Chondrocyte (in vitro differentiated cells): Measurements from ENCODE around the gene MALT1. TPM values are rescaled to one million over a fixed set of nuclear protein-coding genes. Genes with fewer than 3 reads are reported as not detected.

Source experiments
- DNase-seq: peaks from one replicate; pipeline ENCODE4 v3.0.0; 2021; ENCODE audit warnings: mixed read lengths, low spot score
- H3K27ac Mint-ChIP-seq: one replicate; pipeline ENCODE4 v1.8.0; 2021; ENCODE audit warnings: mild to moderate bottlenecking, moderate library complexity, mixed read lengths; ENCODE audit not compliant: unreplicated experiment
- H3K27me3 Mint-ChIP-seq: 2 replicates; pipeline ENCODE4 v1.8.0; 2021; ENCODE audit warnings: low read depth, mixed read lengths
- H3K36me3 Mint-ChIP-seq: 2 replicates; pipeline ENCODE4 v1.8.0; 2021; ENCODE audit warnings: low read depth, mixed read lengths
- H3K4me1 Mint-ChIP-seq: 2 replicates; pipeline ENCODE4 v1.8.0; 2021; ENCODE audit warnings: low read depth, mild to moderate bottlenecking, mixed read lengths
- H3K4me3 Mint-ChIP-seq: one replicate; pipeline ENCODE4 v1.8.0; 2021; ENCODE audit warnings: mild to moderate bottlenecking, moderate library complexity, mixed read lengths; ENCODE audit not compliant: unreplicated experiment
- H3K9me3 Mint-ChIP-seq: 2 replicates; pipeline ENCODE4 v1.8.0; 2021; ENCODE audit warnings: low read depth, mixed read lengths
- CTCF ChIP-seq: fragments of 200-600 bp; sonication (generic); IDR thresholded peaks from 2 replicates; pipeline ENCODE4 v1.5.0; 2021; ENCODE audit warnings: antibody characterized with exemption, mild to moderate bottlenecking, moderate library complexity
- total RNA-seq: library from RNA; stranded (reverse); gene quantifications from 3 replicates; pipeline ENCODE4 v1.2.1, GENCODE V29; 2021

The MALT1 gene
- total RNA-seq, 1 donor from 2014 or later, result 17.4 TPM

DNA sequence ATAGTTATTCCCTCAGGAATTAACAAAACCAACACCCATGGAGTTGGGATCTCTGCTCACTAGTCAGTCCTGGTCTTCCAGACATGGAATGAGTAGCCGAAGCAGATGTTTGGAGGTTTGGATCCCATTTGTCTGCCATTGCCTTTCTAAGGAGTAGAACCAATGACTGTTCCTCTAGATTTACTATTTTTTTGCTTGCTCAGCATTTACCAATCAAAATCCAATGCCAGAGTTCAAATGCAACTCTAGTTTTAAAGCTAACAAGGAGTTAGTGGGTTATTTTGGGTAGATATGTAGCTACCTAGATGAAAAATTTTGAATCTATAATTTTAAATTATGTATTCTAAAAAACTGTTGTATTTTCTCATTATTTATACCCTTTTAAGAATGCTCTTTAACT, 62.6 kb downstream of the MALT1 start:
- no peak for DNase-seq
- Mint-ChIP-seq H3K9me3 (no peaks in the 10 kb centered on the region), H3K4me1 (peaks cover 3% of the 10 kb centered on the region), H3K36me3 (peaks cover 30% of the 10 kb centered on the region), H3K27ac (no peak overlapping the region), H3K4me3 (no peak overlapping the region), H3K27me3 (no peaks in the 10 kb centered on the region)
- TF ChIP-seq CTCF, result no peak

GRCh38 chr18:58738322-58738721, 67.1 kb downstream of the MALT1 start:
- no peaks in the 10 kb centered on the region for H3K27me3 Mint-ChIP-seq
- TF ChIP-seq CTCF, result no peak
- H3K9me3 Mint-ChIP-seq, result no peaks in the 10 kb centered on the region
- H3K4me3 Mint-ChIP-seq, result no peak overlapping the region
- no peak for DNase-seq
- peaks cover 31% of the 10 kb centered on the region for H3K36me3 Mint-ChIP-seq
- no peak overlapping the region for H3K27ac Mint-ChIP-seq
- H3K4me1 Mint-ChIP-seq, result no peaks in the 10 kb centered on the region

DNA sequence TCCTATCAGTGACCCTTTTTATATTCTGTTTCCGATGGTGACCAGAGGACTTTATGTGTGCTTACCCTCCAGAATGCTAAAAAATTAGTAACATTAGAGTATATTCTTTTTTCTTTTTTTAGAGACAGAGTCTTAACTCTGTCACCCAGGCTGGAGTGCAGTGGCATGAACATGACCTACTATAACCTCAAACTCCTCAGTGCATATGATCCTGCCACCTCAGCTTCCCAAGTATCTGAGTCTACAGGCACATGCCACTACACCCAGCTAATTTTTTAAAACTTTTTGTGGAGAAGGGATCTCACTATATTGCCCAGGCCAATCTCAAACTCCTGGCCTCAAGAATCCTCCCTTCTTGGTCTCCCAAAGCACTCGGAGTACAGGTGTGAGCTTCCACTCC, 74.6 kb downstream of the MALT1 start:
- H3K36me3 Mint-ChIP-seq, result peaks cover 47% of the 10 kb centered on the region

DNA sequence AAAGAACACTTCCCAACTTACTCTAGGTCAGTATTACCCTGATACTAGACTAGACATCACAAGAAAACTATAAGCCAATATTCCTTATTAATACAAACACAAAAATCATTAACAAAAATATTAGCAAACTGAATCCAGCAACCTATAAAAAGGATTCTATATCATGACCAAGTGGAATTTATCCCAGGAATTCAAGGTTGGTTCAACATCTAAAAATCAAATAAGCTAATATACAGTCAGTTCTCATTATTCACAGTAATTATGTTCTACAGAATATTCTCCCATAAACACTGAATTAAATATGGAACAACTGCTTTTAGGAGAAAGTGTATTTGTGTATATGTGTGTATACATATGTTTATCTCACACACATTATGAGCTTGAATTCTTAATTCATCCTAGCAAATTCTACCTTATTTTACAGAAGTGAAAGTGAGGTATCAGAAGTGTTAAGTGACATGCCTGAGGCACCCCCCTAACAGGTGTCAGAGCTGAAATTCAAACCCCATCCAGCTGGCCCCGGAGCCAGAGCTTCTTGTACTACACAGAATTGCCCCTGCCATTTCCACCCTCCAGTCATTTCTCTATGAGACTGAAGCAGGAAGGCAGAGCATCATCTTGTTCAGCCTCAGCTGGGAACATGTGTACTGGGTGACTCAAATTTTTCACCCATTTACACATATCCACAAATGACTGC, 77.8 kb downstream of the MALT1 start:
- peaks cover 9% of the 10 kb centered on the region for H3K9me3 Mint-ChIP-seq
- no peak for TF ChIP-seq CTCF
- peaks cover 47% of the 10 kb centered on the region for H3K36me3 Mint-ChIP-seq
- peaks cover 4% of the 10 kb centered on the region for H3K4me1 Mint-ChIP-seq
- no peaks in the 10 kb centered on the region for H3K27me3 Mint-ChIP-seq
- DNase-seq, result no peak
- no peak overlapping the region for H3K27ac Mint-ChIP-seq
- H3K4me3 Mint-ChIP-seq, result no peak overlapping the region

More for the DNA sequence above, 74.6 kb downstream of the MALT1 start:
- H3K4me3 Mint-ChIP-seq, result no peak overlapping the region
- TF ChIP-seq CTCF, result no peak
- no peak for DNase-seq
- H3K27ac Mint-ChIP-seq, result no peak overlapping the region
- no peaks in the 10 kb centered on the region for H3K27me3 Mint-ChIP-seq
- no peaks in the 10 kb centered on the region for H3K4me1 Mint-ChIP-seq
- peaks cover 9% of the 10 kb centered on the region for H3K9me3 Mint-ChIP-seq

DNA sequence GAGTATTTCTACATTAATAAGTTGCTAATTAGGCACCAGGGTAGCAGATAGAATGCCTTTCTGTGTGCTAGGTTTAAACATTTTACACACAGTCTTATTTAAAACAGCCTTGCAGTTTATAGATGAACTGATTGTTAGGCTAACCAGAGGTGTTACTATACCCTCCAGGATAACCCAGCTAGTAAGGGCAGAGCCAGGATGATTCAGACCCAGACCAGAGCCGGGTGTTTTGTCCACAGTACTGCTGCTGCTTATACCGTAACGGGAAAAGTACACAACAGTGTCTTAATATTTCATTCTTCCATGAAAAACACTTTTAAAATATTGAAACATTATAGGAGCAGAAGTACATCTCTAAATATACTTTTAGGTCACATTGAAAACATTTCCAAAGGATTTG, 82.7 kb downstream of the MALT1 start:
- H3K4me3 Mint-ChIP-seq, result no peak overlapping the region
- peaks cover 18% of the 10 kb centered on the region for H3K36me3 Mint-ChIP-seq
- H3K27me3 Mint-ChIP-seq, result no peaks in the 10 kb centered on the region
- TF ChIP-seq CTCF, result no peak
- H3K9me3 Mint-ChIP-seq, result peaks cover 2% of the 10 kb centered on the region
- peaks cover 4% of the 10 kb centered on the region for H3K4me1 Mint-ChIP-seq
- H3K27ac Mint-ChIP-seq, result no peak overlapping the region
- DNase-seq, result no peak
